ENCODE results near the gene PALM2AKAP2. TPM values are rescaled to one million over a fixed set of nuclear protein-coding genes. Genes with fewer than 3 reads are reported as not detected.

The PALM2AKAP2 gene
- total RNA-seq, 1 donor from 2014 or later, result 24.2 TPM

DNA sequence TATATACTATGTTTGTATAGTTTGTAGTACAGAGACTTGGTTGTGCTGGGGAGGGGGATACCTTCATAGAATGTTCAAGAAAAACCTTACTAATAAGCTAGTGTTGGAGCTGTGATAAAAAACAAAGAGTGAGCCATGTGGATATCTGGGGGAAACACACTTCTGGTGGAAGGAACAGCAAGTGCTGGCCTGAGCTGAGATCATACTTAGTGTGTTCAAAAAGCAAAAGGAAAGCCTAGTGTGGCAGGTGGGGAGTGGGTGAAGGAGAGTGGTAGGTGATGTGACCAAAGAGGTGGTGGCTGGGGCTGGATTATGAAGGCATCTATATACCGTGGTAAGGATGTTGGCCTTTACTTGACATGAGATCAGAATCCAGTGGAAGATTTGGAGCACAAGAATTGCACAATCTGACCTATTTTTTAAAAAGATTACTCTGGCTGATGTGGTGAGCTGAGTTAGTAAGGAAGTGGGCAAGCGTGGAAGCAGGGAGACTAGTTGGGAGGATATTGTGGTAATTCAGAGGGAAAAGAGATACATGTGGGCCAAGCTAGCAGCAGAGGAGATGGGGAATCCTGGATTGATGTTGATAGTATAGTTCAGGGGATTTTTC, 26.6 kb downstream of the PALM2AKAP2 start:
- no peak for DNase-seq (ENCODE audit: extremely low spot score, unreplicated experiment)
- H3K4me3 Mint-ChIP-seq (ENCODE audit: unreplicated experiment), result no peak overlapping the region
- TF ChIP-seq, protein P1, sequence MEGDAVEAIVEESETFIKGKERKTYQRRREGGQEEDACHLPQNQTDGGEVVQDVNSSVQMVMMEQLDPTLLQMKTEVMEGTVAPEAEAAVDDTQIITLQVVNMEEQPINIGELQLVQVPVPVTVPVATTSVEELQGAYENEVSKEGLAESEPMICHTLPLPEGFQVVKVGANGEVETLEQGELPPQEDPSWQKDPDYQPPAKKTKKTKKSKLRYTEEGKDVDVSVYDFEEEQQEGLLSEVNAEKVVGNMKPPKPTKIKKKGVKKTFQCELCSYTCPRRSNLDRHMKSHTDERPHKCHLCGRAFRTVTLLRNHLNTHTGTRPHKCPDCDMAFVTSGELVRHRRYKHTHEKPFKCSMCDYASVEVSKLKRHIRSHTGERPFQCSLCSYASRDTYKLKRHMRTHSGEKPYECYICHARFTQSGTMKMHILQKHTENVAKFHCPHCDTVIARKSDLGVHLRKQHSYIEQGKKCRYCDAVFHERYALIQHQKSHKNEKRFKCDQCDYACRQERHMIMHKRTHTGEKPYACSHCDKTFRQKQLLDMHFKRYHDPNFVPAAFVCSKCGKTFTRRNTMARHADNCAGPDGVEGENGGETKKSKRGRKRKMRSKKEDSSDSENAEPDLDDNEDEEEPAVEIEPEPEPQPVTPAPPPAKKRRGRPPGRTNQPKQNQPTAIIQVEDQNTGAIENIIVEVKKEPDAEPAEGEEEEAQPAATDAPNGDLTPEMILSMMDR (IDR thresholded peaks at IDR 0.05), result no peak
- H3K4me1 Mint-ChIP-seq (ENCODE audit: unreplicated experiment), result peaks cover 18% of the 10 kb centered on the region
- H3K36me3 Mint-ChIP-seq (ENCODE audit: unreplicated experiment), result no peaks in the 10 kb centered on the region
- no peak overlapping the region for H3K27ac Mint-ChIP-seq (ENCODE audit: unreplicated experiment)
- no peaks in the 10 kb centered on the region for H3K27me3 Mint-ChIP-seq (ENCODE audit: unreplicated experiment)
- H3K9me3 Mint-ChIP-seq (ENCODE audit: unreplicated experiment), result peaks cover 10% of the 10 kb centered on the region

DNA sequence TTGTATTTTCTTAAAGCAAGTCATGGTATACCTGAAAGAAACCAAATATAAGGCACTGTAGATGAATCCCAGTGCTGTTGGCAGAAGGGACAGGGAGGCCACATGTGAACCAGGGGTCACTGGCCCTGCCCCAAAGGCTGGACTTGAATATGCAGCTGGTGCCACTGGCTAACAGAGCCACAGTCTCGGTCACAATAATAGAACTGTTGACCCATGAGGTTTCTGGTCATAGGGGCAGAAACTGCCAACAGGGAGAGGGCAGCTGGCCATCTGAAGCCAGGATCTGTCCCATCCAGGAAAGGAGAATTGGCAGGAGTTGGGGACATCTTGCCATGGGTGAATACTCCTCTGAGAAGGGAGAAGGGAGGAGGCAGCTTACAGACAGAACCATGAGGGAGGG, 31.9 kb downstream of the PALM2AKAP2 start:
- Mint-ChIP-seq H3K27me3 (ENCODE audit: unreplicated experiment) (no peaks in the 10 kb centered on the region), H3K27ac (ENCODE audit: unreplicated experiment) (no peak overlapping the region), H3K36me3 (ENCODE audit: unreplicated experiment) (no peaks in the 10 kb centered on the region), H3K9me3 (ENCODE audit: unreplicated experiment) (peaks cover 10% of the 10 kb centered on the region), H3K4me1 (ENCODE audit: unreplicated experiment) (peaks cover 3% of the 10 kb centered on the region), H3K4me3 (ENCODE audit: unreplicated experiment) (no peak overlapping the region)
- no peak for DNase-seq (ENCODE audit: extremely low spot score, unreplicated experiment)
- TF ChIP-seq, protein P1 (IDR thresholded peaks at IDR 0.05), result no peak

DNA sequence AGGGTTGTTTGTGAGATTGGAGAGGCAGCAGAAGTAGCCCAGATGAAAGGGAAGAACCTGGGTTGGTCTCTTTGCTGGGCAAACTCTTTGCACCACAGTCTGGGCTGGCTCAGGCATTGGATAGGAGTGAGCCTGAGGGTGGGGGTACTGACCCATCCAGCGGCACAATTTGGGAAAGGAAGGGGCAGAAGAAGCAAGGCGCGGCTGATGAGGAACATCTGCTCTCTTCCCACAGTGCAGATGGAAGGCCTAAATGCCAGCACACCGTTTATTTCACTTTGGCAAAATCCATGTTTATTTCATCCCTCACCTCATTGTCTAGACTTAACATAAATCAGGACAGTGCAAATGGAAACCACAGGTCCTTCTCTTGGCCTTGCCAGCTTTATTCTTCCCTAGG, 32.3 kb downstream of the PALM2AKAP2 start:
- Mint-ChIP-seq H3K9me3 (ENCODE audit: unreplicated experiment) (peaks cover 10% of the 10 kb centered on the region), H3K4me1 (ENCODE audit: unreplicated experiment) (peaks cover 3% of the 10 kb centered on the region), H3K4me3 (ENCODE audit: unreplicated experiment) (no peak overlapping the region), H3K27ac (ENCODE audit: unreplicated experiment) (no peak overlapping the region), H3K36me3 (ENCODE audit: unreplicated experiment) (no peaks in the 10 kb centered on the region), H3K27me3 (ENCODE audit: unreplicated experiment) (no peaks in the 10 kb centered on the region)
- no peak for DNase-seq (ENCODE audit: extremely low spot score, unreplicated experiment)
- TF ChIP-seq, protein P1 (IDR thresholded peaks at IDR 0.05), result no peak

DNA sequence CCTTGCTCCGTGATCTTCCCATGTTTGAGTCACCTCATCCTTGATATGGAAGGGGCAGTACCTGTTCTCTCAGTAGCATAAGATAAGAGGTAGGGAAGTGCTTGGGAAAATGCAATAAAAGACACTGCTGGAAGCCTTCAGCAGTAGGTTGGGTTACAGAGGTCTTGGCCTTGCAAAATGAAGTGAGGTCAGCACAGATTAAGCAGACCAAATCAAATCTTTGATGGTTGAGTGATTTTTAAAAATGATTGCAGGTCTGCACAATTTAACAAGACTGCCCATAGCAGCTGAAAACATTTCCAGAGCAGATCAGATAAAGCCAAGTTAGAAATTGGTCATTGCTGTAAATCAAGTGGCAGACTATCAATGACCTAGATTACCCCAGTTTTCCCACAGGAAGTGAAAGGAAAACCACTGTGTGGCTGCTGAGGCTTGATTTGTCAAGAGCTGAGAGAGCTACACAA, 32.9 kb downstream of the PALM2AKAP2 start:
- TF ChIP-seq, protein P1 (IDR thresholded peaks at IDR 0.05), result no peak
- H3K27ac Mint-ChIP-seq (ENCODE audit: unreplicated experiment), result no peak overlapping the region
- no peaks in the 10 kb centered on the region for H3K27me3 Mint-ChIP-seq (ENCODE audit: unreplicated experiment)
- H3K9me3 Mint-ChIP-seq (ENCODE audit: unreplicated experiment), result peaks cover 9% of the 10 kb centered on the region
- no peak overlapping the region for H3K4me3 Mint-ChIP-seq (ENCODE audit: unreplicated experiment)
- H3K36me3 Mint-ChIP-seq (ENCODE audit: unreplicated experiment), result no peaks in the 10 kb centered on the region
- DNase-seq (ENCODE audit: extremely low spot score, unreplicated experiment), result no peak
- peaks cover 8% of the 10 kb centered on the region for H3K4me1 Mint-ChIP-seq (ENCODE audit: unreplicated experiment)

DNA sequence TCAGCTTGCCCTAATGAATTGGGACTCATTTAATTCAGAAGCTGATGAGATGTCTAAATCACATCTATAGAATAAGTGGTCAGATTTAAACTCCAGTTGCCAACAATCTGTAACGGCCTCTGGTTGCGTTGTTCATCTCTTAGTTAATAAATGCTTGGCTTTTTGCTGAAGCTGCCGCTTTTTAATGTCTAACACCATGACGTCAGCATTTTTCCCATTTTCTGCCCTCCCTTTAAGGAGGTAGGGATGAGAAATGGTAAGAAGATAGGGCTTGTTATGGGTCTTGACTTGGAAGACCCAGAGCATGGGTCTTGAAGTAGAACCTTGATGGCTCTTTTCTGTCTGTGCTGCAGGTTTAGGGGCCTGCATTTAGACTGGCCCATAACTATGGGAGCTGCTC, 33.3 kb downstream of the PALM2AKAP2 start:
- no peak for DNase-seq (ENCODE audit: extremely low spot score, unreplicated experiment)
- peaks cover 13% of the 10 kb centered on the region for H3K4me1 Mint-ChIP-seq (ENCODE audit: unreplicated experiment)
- H3K36me3 Mint-ChIP-seq (ENCODE audit: unreplicated experiment), result no peaks in the 10 kb centered on the region
- no peak overlapping the region for H3K4me3 Mint-ChIP-seq (ENCODE audit: unreplicated experiment)
- H3K27ac Mint-ChIP-seq (ENCODE audit: unreplicated experiment), result no peak overlapping the region
- H3K27me3 Mint-ChIP-seq (ENCODE audit: unreplicated experiment), result no peaks in the 10 kb centered on the region
- H3K9me3 Mint-ChIP-seq (ENCODE audit: unreplicated experiment), result peaks cover 5% of the 10 kb centered on the region
- TF ChIP-seq, protein P1 (IDR thresholded peaks at IDR 0.05), result no peak

Data from osteocyte (in vitro differentiated cells).